GM19035 (cell line): ENCODE results near the gene DDI2.

Experiments used
- ATAC-seq: cut with Tn5 transposase; IDR thresholded peaks from one replicate; pipeline ENCODE4 v1.9.1; 2021; ENCODE audit not compliant: unreplicated experiment

DDI2 gene

DNA sequence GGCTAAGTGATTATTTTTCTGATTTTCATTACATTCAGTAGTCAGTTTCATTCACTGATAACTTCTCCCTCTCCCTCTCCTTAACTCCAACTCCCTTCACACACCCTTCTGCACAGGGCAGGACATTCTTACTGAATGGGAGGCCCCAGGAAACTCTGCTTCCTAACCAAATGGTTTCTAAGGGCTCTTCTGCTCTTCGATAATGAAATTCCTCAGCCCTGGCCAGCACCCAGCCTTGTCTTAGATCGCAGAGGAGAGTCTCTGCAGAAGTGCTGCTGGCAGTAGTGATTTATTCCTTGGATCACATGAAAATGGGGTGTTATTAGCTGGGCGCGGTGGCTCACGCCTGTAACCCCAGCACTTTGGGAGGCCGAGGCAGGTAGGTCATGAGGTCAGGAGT lies 83.2 kb downstream of the DDI2 start:
- no peak for ATAC-seq

DNA sequence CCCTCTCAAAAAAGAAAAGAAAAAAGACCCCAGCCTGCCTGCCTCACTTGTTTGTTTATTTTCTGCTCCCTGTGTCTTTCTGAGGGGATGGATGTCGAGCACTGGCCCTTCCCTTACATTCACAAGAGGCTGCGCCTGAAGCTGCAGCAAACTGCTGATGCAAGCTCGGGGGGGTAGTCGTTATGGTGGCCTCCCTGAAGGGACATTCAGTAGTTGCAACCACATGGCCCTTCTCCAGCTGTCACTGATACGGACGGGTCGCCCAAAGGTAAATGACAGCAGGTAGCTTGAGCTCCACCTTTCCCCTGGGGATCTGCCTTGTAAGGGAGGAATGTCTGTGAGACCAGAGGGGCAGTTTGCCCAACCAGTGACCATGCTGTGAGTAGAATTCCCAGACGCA lies 84.5 kb downstream of the DDI2 start:
- no peak for ATAC-seq

DNA sequence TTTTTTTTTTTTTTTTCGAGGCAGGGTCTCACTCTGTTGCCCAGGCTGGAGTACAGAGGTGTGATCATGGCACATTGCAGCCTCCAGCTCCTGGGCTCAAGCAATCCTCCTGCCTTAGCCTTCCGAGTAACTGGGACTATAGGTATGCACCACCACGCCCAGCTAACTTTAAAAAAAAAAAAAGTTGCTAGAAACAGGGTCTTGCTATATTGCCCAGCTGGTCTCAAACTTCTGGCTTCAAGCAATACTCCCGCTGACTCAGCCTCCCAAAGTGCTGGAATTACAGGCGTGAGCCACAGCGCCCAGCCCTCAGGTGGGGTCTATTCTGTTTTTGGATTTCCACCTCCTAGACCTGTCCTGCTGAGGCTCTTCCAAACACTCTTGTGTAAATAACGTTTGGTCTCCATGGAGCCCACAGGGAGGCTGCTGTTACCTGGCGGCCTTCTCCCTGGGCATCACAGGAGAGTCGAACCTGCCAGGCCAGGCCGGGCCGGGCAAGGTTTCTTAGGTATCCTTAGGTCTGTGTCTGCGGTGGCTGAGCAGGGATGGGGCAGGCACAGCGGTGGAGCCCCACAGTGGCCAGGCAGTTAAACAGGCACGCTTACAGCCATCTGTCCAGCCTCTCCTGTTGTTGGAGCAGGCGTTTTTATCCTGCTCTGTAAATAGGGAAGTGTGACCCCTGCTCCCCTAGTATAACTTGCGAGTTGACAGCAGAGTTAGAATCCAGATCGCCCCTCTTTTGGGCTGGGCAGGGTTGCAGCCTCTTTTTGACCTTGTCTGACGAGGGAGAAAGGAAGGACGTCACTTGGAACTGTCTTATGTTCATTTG lies 85.7 kb downstream of the DDI2 start:
- no peak for ATAC-seq

DNA sequence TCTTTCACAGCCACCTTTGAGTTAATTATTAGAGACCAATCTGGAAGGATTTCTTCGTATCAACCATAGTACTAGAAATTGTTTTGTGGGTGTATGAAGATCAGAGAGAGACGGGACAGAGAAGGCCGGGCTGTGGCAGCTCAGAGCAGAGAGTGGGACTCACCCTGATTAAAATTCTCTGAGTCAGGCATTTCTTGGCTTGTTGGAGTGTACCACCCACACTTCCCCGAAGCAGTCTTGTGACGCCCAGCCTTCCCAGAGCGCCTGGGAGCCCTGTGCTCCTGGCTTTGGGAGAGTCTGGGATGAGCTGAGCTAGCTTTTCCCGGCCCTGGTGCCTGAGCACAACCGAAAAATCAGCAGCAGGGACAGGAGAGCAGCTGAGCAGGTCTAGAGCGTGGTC lies 86.3 kb downstream of the DDI2 start:
- ATAC-seq, result no peak

DNA sequence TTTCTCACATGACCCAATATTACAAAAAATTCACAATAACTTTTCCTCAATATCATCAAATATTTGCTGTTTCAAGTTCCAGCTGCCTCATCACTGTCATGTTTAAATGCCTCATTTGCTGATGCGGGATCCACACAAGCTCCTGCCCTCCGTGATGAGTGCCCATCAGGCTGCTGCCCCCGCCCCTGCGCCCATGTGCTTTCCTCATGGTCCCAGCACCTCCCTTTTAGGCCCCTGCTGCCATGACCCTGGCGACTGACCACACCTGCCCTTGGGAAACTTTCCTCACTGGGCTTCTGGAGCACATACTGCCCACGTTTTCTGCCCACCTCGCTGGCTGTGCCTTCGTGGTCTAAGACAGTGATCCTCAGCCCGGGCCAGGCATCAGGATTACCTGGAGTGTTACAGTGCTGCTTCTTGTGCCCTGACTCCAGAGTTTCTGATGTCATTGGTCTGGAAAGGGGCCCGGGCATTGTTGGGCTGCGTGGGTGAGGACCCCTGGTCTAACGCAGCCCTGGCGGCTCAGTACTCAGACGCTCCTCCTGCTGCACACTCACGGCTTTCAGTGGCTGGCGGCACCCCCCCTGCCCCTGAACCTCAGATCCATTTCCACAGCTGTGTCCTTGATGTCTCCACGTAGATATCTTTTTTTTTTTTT lies 87.4 kb downstream of the DDI2 start:
- ATAC-seq, result no peak

DNA sequence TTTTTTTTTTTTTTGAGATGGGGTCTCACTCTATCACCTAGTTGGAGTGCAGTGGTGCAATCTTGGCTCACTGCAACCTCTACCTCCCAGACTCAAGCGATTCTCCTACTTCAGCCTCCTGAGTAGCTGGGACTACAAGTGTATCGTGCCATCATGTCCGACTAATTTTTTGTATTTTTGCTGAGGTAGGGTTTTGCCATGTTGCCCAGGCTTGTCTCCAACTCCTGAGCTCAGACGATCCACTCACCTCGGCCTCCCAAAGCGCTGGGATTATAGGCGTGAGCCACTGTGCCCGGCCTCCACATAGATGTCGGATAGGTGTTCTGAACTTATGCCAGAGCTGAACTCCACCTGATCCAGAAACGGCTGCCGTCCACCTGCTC lies 87.9 kb downstream of the DDI2 start:
- no peak for ATAC-seq

DNA sequence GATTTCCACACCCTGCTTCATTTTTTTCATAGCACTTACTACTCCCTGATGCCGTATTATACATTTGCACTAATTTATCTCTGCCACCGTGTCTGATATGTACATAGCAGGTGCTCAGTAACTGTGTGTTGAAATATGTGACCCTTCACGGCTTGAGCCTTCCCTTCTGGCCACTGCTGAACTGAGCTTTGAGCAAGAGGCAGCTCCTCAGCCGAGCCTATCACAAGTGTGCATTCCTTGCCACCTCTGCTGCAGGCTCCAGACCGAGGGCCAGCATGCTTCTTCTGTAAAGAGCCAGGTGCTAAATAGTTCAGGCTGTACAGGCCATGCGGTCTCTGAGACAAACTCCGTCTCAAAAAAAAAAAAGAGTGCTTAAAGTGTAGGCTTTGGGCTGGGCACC lies 89.5 kb downstream of the DDI2 start:
- ATAC-seq, result no peak

DNA sequence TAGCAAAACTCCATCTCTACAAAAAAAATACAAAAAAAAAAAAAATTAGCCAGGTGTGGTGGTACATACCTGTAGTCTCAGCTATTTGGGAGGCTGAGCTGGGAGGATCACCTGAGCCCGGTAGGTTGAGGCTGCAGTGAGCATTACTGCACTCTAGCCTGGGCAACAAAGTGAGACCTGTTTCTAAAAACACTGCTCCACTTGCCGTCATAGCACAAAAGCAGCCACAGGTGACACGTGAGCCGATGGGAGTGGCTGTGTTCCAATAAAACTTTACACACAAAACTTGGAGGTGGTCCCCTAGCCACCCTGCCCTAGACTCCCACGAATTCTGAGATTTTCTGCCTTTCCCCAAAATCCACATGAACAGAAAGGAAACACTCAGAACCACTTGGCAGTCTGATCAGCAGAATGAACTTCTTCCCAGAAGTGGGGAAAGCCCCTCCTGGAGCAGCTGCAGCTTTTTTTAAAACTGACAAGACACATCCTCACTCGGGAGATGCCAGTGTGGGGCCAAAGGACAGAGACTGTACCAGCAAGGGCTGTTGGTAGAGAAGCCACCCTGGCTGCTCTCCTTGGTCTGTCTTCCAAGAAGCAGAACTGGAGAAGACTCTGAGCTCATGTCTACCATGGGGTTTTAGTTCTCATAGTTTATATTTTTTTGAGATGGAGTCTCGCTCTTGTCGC lies 90.1 kb downstream of the DDI2 start:
- ATAC-seq, result no peak

DNA sequence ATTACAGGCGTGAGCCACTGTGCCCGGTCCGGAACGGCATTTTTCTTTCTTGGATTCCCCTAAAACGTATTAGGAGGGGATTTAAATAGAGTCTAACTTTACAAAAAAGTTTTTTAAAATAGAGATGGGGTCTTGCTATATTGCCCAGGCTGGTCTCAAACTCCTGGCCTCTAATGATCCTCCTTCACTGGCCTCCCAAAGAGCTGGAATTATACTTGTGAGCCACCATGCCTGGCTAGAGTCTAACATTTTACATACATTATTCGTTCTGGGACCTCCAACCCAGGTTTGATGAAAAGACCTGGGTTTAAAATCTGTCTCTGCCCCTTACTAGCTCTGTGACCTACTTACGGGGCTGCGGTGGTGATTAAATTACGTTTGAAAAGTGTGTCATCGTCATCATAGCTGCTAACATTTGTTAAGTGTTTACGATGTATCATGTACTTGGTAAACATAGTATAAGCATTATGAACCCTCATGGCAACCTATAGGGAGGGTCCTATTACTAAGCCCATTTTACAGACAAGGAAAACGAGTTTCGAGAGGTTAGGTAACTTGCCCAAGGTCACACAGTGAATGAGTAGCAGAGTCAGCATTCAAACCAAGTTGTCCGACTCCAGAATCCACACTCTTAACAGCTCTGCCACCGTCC lies 91.4 kb downstream of the DDI2 start:
- no peak for ATAC-seq

DNA sequence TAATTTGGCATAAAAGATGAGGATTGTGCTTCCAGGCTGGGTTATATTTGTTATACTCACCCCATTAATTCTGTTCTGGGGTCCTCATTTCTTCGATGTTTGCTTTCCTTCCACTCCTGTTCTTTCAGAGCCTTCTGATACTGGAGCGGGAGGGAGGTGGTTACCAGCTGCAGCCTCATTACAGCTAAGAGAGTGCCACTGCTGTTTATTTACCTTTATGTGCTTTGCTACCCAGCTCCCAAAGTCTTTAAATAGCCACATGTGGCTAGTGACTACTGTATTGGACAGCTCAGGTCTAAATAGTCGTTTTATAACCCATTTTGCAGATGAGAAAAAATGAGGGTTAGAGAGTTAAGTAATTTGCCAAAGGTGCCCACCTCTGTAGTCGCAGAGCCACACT lies 92.0 kb downstream of the DDI2 start:
- ATAC-seq, result no peak

DNA sequence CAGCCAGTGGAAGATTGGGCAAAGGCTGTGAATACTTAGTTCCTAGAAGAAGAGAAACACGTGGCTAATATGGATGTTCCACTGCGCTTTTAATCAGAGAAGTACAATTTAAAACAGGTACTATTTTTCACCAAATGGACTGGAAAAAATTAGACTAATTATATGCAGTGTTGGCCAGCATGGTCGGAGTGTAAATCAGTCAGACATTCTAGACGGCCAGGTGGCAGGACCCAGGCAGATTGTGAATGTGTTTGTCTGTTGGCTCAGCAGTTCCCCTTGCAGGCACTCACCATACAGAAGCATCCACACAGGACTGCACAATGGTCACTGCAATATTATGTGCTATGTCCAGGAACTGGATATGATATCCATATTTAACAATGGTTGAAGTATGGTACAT lies 94.9 kb downstream of the DDI2 start:
- ATAC-seq, result no peak

DNA sequence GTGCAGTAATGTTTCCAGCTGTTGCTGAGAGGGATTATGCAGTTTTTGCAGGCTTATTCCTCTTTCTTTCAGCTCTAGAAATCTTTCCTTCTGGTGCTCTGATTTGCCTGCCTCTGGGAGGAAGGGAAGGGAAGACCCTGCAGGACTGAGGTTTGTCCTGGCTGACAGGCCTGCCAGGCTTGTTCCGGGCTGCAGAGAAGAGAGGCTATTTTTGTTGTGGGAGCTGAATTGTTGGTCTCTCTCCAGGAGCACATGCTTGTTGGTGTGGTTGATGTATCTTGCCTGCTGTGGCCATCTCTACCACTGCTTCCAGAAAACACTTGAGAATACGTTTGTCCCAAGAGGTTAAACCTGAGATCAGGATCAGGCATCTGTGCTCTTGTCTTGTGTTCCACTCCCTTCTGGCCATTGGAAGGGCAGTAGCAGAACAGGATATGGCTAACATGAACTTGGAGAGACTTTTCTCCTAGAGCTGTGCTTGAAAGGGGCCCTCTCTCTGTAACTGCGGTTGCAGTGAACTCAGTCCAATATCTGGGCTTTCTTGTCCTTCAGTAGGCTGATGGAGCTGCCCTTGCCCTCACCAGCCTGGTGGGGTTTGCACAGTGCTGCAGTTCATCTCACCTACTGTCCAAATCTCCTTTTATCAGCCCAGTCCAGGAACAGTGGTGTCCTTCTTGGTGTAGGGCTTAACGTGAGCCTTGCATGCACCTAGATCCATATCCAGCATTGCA lies 97.3 kb downstream of the DDI2 start:
- no peak for ATAC-seq

DNA sequence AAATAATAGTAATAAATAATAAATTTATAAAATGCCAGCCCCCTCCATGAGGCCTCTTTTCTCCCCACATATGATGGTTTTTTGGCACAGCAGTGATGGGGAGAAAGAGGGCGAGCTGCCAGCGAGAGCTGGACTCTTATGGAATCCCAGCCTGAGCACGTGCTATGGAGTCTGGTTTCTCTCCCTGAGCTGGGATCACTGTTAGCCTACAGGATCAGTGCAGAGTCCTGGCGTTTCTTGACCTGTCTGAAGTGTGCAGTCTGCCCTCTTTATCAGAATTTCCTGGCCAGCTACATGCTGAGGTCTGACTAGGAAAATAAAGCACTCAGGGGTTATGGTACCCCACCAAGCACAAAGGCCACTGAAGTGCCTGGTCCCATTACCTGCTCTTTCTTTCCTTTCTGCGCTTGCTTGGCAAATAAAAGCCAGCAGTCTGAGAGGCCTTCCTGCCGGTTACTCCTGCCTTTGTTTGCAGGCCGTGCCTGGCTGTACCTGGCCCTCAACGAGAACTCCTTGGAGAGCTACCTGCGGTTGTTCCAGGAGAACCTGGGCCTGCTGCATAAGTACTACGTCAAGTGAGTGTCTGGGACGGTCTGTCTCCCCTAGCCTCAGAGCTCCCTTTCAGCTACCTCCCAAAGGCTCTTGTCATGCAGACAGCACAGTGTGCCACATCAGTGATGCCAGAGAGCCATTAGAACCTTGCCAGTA lies 100.3 kb downstream of the DDI2 start:
- no peak for ATAC-seq

DNA sequence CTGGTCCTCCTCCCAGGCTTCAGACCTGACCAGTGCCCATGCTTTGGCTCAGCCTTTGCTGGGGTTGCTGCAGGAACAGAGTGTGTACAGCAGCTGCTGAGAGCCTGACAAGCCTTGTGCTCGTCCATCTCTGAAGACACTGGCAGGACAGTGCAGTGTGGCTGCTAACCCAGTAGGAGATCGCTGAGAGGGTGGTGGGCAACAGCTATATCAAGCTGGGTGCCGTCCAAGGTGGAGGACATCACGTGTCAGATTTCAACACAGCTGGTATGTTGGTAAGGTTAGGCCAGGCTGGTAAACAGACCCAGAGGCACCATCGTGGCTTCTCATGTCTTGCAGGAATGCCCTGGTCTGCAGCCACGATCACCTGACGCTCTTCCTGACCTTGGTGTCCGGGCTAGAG lies 100.9 kb downstream of the DDI2 start:
- no peak for ATAC-seq
